GM23338 (cell line): ENCODE results near the gene CD72. TPM values are rescaled to one million over a fixed set of nuclear protein-coding genes. Genes with fewer than 3 reads are reported as not detected.

Experiments
- ATAC-seq: fragments of 200-7000 bp; cut with Tn5 transposase; 3 replicates; pipeline ENCODE4 v1.9.1; 2020
- DNase-seq: peaks from one replicate; pipeline ENCODE4 v3.0.0-alpha.2; 2015; ENCODE audit warnings: low spot score
- H2AFZ ChIP-seq: fragments of 200-600 bp; sonication (generic); 2 replicates; pipeline ENCODE4 v1.8.0; 2016; ENCODE audit warnings: antibody characterized with exemption, mild to moderate bottlenecking, moderate library complexity
- H3F3A ChIP-seq: fragments of 200-600 bp; sonication (generic); replicated peaks from 2 replicates; pipeline ENCODE4 v1.8.0; 2017; ENCODE audit warnings: antibody characterized with exemption, mixed run types, low read depth
- H3K27ac ChIP-seq: fragments of 200-600 bp; sonication (generic); 2 replicates; pipeline ENCODE4 v1.6.1; 2016; ENCODE audit warnings: low read depth
- H3K27me3 ChIP-seq: fragments of 200-600 bp; sonication (generic); 2 replicates; pipeline ENCODE4 v1.8.0; 2016; ENCODE audit warnings: mild to moderate bottlenecking, mixed run types, moderate library complexity; ENCODE audit not compliant: insufficient read depth
- H3K36me3 ChIP-seq: fragments of 200-600 bp; sonication (generic); 2 replicates; pipeline ENCODE4 v1.8.0; 2016; ENCODE audit warnings: mild to moderate bottlenecking; ENCODE audit not compliant: insufficient read depth
- H3K4me1 ChIP-seq: fragments of 200-600 bp; sonication (generic); 2 replicates; pipeline ENCODE4 v1.8.0; 2016; ENCODE audit warnings: mild to moderate bottlenecking, moderate library complexity; ENCODE audit not compliant: insufficient read depth
- H3K4me2 ChIP-seq: fragments of 200-600 bp; sonication (generic); 2 replicates; pipeline ENCODE4 v1.7.1; 2017; ENCODE audit warnings: mixed run types
- H3K4me3 ChIP-seq: fragments of 200-600 bp; sonication (generic); 2 replicates; pipeline ENCODE4 v1.6.1; 2016; ENCODE audit warnings: mixed run types
- H3K79me2 ChIP-seq: fragments of 200-600 bp; sonication (generic); replicated peaks from 2 replicates; pipeline ENCODE4 v1.8.0; 2017; ENCODE audit warnings: mild to moderate bottlenecking; ENCODE audit not compliant: insufficient read depth
- H3K9me2 ChIP-seq: fragments of 200-600 bp; sonication (generic); 2 replicates; pipeline ENCODE4 v1.8.0; 2017; ENCODE audit not compliant: insufficient read depth
- H4K20me1 ChIP-seq: fragments of 200-600 bp; sonication (generic); replicated peaks from 2 replicates; pipeline ENCODE4 v1.8.0; 2017; ENCODE audit warnings: mild to moderate bottlenecking; ENCODE audit not compliant: insufficient read depth
- H3K27ac Mint-ChIP-seq: 2 replicates; pipeline ENCODE4 v1.8.0; 2020; ENCODE audit warnings: inconsistent platforms, mild to moderate bottlenecking, moderate library complexity, mixed read lengths
- H3K27me3 Mint-ChIP-seq: 3 replicates; pipeline ENCODE4 v1.8.0; 2022; ENCODE audit warnings: low read depth, mild to moderate bottlenecking, moderate library complexity, mixed read lengths, inconsistent platforms; ENCODE audit not compliant: insufficient read depth, poor library complexity
- H3K36me3 Mint-ChIP-seq: 3 replicates; pipeline ENCODE4 v1.8.0; 2021; ENCODE audit warnings: low read depth, mild to moderate bottlenecking, inconsistent platforms, moderate library complexity, mixed read lengths
- H3K4me1 Mint-ChIP-seq: 3 replicates; pipeline ENCODE4 v1.8.0; 2020; ENCODE audit warnings: mild to moderate bottlenecking, inconsistent platforms, mixed read lengths
- H3K4me3 Mint-ChIP-seq: 3 replicates; pipeline ENCODE4 v1.8.0; 2021; ENCODE audit warnings: moderate library complexity, mild to moderate bottlenecking, inconsistent platforms, mixed read lengths
- H3K9me3 Mint-ChIP-seq: 3 replicates; pipeline ENCODE4 v1.8.0; 2020; ENCODE audit warnings: moderate library complexity, mild to moderate bottlenecking, inconsistent platforms, mixed read lengths
- CREB1 ChIP-seq: fragments of 250-450 bp; sonication (Bioruptor Pico); IDR thresholded peaks from 2 replicates; pipeline ENCODE4 v1.5.0; 2020; ENCODE audit warnings: low read depth, mild to moderate bottlenecking, moderate library complexity
- CTCF ChIP-seq, 2 experiments: fragments of 200-600 bp in 1 of 2; sonication (generic) in 1 of 2; conservative IDR thresholded peaks; 2 replicates each; pipeline versions ENCODE4 v1.5.1 to v1.6.1; 2016 to 2017; ENCODE audit warnings: antibody characterized with exemption in 2 of 2, low read depth in 2 of 2, mild to moderate bottlenecking in 2 of 2, moderate library complexity in 1 of 2
- ETS1 ChIP-seq: IDR thresholded peaks from 2 replicates; pipeline ENCODE4 v1.6.1; 2016; ENCODE audit warnings: antibody characterized with exemption
- EZH2 ChIP-seq: fragments of 200-600 bp; sonication (generic); IDR thresholded peaks from one replicate; pipeline ENCODE4 v1.8.0; 2017; ENCODE audit warnings: antibody characterized with exemption, mild to moderate bottlenecking, low read depth; ENCODE audit not compliant: unreplicated experiment
- EZH2phosphoT487 ChIP-seq: fragments of 200-600 bp; sonication (generic); IDR thresholded peaks from one replicate; pipeline ENCODE4 v1.8.1; 2018; ENCODE audit warnings: antibody characterized with exemption; ENCODE audit not compliant: unreplicated experiment
- JUNB ChIP-seq: IDR thresholded peaks from one replicate; pipeline ENCODE4 v1.6.1; 2016; ENCODE audit warnings: antibody characterized with exemption; ENCODE audit not compliant: unreplicated experiment
- NANOG ChIP-seq: IDR thresholded peaks from 2 replicates; pipeline ENCODE4 v1.6.1; 2016; ENCODE audit warnings: antibody characterized with exemption, borderline replicate concordance
- POLR2AphosphoS5 ChIP-seq: IDR thresholded peaks from 2 replicates; pipeline ENCODE4 v1.6.1; 2016; ENCODE audit warnings: antibody characterized with exemption, low read depth
- REST ChIP-seq: IDR thresholded peaks from one replicate; pipeline ENCODE4 v1.6.1; 2018; ENCODE audit warnings: antibody characterized with exemption; ENCODE audit not compliant: unreplicated experiment
- STAT1 ChIP-seq: IDR thresholded peaks from one replicate; pipeline ENCODE4 v1.6.1; 2016; ENCODE audit warnings: antibody characterized with exemption; ENCODE audit not compliant: unreplicated experiment
- ZNF114 ChIP-seq: fragments of 250-450 bp; sonication (Bioruptor Pico); IDR thresholded peaks from 2 replicates; pipeline ENCODE4 v1.5.0; 2020; ENCODE audit warnings: mild to moderate bottlenecking, moderate library complexity
- ZNF331 ChIP-seq: fragments of 250-450 bp; sonication (Bioruptor Pico); IDR thresholded peaks from 2 replicates; pipeline ENCODE4 v1.5.0; 2020; ENCODE audit warnings: low read depth, mild to moderate bottlenecking, moderate library complexity
- ZNF462 ChIP-seq: fragments of 250-450 bp; sonication (Bioruptor Pico); IDR thresholded peaks from 2 replicates; pipeline ENCODE4 v1.5.0; 2020; ENCODE audit warnings: mild to moderate bottlenecking, moderate library complexity
- polyA plus RNA-seq: library from polyadenylated mRNA; unstranded; fragments of >200 nt; fragmentation: Nextera tagmentation; extraction: Ambion mirVana; gene quantifications from 2 replicates; pipeline ENCODE4 v1.2.1, GENCODE V29; 2016
- total RNA-seq: library from RNA; depleted of rRNA; stranded (reverse); fragments of >200 nt; shearing (Covaris generic); gene quantifications from 2 replicates; pipeline ENCODE4 v1.2.3, GENCODE V29; 2014

CD72 gene
- total and polyA plus RNA-seq, 2 experiments from 2014 or later: 4.7 to 4.8 TPM

- DNase-seq: no peak
- peak overlapping the region; percentile 72 for H2AFZ ChIP-seq
- Mint-ChIP-seq H3K4me1 (peaks cover 3% of the 10 kb centered on the region; the same call in 2 of the 3 replicates), H3K27me3 (peaks cover 6% of the 10 kb centered on the region), H3K4me3 (peak overlapping the region; percentile 82), H3K27ac (no peak overlapping the region), H3K9me3 (no peaks in the 10 kb centered on the region), H3K36me3 (peaks cover 10% of the 10 kb centered on the region)
- H3K79me2 ChIP-seq: peaks cover 4% of the 10 kb centered on the region; the same call in 1 of the 2 replicates
- peak overlapping the region; percentile 86 for H3K4me2 ChIP-seq
- no peaks in the 10 kb centered on the region for H3K9me2 ChIP-seq
- H3K4me1 ChIP-seq: peaks cover 12% of the 10 kb centered on the region
- H3F3A ChIP-seq: peaks cover 13% of the 10 kb centered on the region; the same call in 1 of the 2 replicates
- no peaks in the 10 kb centered on the region for H3K27me3 ChIP-seq
- no peak for ATAC-seq
- H4K20me1 ChIP-seq: no peaks in the 10 kb centered on the region; the same call in none of the 2 replicates
- no peak for TF ChIP-seq EZH2phosphoT487
- no peak for TF ChIP-seq NANOG
- TF ChIP-seq ZNF114: no peak
- TF ChIP-seq ZNF331: no peak
- no peak for TF ChIP-seq CREB1 (CRISPR knock-in tag)
- TF ChIP-seq STAT1: no peak
- TF ChIP-seq EZH2: no peak
- TF ChIP-seq POLR2AphosphoS5: no peak
- no peak for TF ChIP-seq ZNF462 (CRISPR knock-in tag)
- TF ChIP-seq JUNB: no peak
- no peak for TF ChIP-seq ETS1
- no peak for TF ChIP-seq REST
- no peak for TF ChIP-seq CTCF (conservative IDR thresholded peaks at IDR 0.05; ENCODE audit: low read depth in 2 of 2)
- H3K36me3 ChIP-seq: no peaks in the 10 kb centered on the region
- no peak overlapping the region for H3K27ac ChIP-seq
- peak overlapping the region; percentile 91 for H3K4me3 ChIP-seq
Observed at GRCh38 chr9:35606138-35606504, 12.1 kb downstream of the CD72 start.
